OCI-LY7 (cell line): ENCODE results near the gene FBXW7. TPM values are rescaled to one million over a fixed set of nuclear protein-coding genes. Genes with fewer than 3 reads are reported as not detected.

Source experiments
- BruUV-seq: library from RNA; stranded (reverse); fragments of 400-500 nt; replicated peaks from 2 replicates; lab custom pipeline; 2021; lab: Mats Ljungman, UMichigan
- CTCF ChIA-PET: fragments of 300-600 bp; sonication (Branson Sonifier 250); formaldehyde crosslinking; loops from one replicate; lab custom pipeline; 2022; ENCODE audit warnings: antibody characterized with exemption; ENCODE audit not compliant: unreplicated experiment; lab: Charles Lee
- POLR2A ChIA-PET: fragments of 300-600 bp; sonication (Branson Sonifier 250); formaldehyde crosslinking; loops from one replicate; lab custom pipeline; 2022; ENCODE audit warnings: antibody characterized with exemption; lab: Charles Lee
- DNase-seq: peaks from one replicate; pipeline ENCODE4 v3.0.0-alpha.2; 2015; ENCODE audit warnings: low spot score
- H2AFZ ChIP-seq: fragments of 200-600 bp; sonication (generic), shearing (Covaris generic); 2 replicates; pipeline ENCODE4 v1.6.1; 2014; ENCODE audit warnings: mild to moderate bottlenecking, antibody characterized with exemption, low read length, moderate library complexity
- H3K27ac ChIP-seq: fragments of 200-600 bp; sonication (generic); 2 replicates; pipeline ENCODE4 v1.5.1; 2014; ENCODE audit warnings: mixed run types, low read depth, mild to moderate bottlenecking, moderate library complexity, low read length, inconsistent platforms; ENCODE audit not compliant: poor library complexity, severe bottlenecking
- H3K36me3 ChIP-seq: fragments of 200-600 bp; sonication (generic); 2 replicates; pipeline ENCODE4 v1.6.1; 2014; ENCODE audit warnings: mild to moderate bottlenecking, antibody characterized with exemption, low read length, moderate library complexity, mixed read lengths; ENCODE audit not compliant: insufficient read depth
- H3K4me1 ChIP-seq: fragments of 200-600 bp; sonication (generic); 2 replicates; pipeline ENCODE4 v1.5.1; 2014; ENCODE audit warnings: mild to moderate bottlenecking, low read length; ENCODE audit not compliant: insufficient read depth, poor library complexity, severe bottlenecking
- H3K4me2 ChIP-seq: fragments of 200-600 bp; sonication (generic); 2 replicates; pipeline ENCODE4 v1.6.1; 2014; ENCODE audit warnings: mild to moderate bottlenecking, low read length
- H3K4me3 ChIP-seq: fragments of 200-600 bp; sonication (generic); 2 replicates; pipeline ENCODE4 v1.5.1; 2014; ENCODE audit warnings: mild to moderate bottlenecking, low read depth, low read length; ENCODE audit not compliant: poor library complexity, severe bottlenecking
- H3K79me2 ChIP-seq: fragments of 200-600 bp; sonication (generic); 2 replicates; pipeline ENCODE4 v1.6.1; 2016; ENCODE audit warnings: low read depth, mild to moderate bottlenecking, low read length, moderate library complexity, mixed read lengths; ENCODE audit not compliant: insufficient read depth
- H3K9me2 ChIP-seq: fragments of 200-600 bp; sonication (generic); 2 replicates; pipeline ENCODE4 v1.6.1; 2016; ENCODE audit warnings: mild to moderate bottlenecking, low read length, mixed read lengths; ENCODE audit not compliant: insufficient read depth
- H3K9me3 ChIP-seq: fragments of 200-600 bp; sonication (generic); 2 replicates; pipeline ENCODE4 v1.6.1; 2014; ENCODE audit warnings: mild to moderate bottlenecking, mixed run types, low read length, mixed read lengths
- H4K20me1 ChIP-seq: fragments of 200-600 bp; sonication (generic); 2 replicates; pipeline ENCODE4 v1.6.1; 2014; ENCODE audit warnings: mild to moderate bottlenecking, antibody characterized with exemption, low read length, moderate library complexity, mixed read lengths; ENCODE audit not compliant: insufficient read depth
- EZH2phosphoT487 ChIP-seq: fragments of 200-600 bp; sonication (generic); IDR thresholded peaks from 2 replicates; pipeline ENCODE4 v1.6.1; 2018; ENCODE audit warnings: low read depth, borderline replicate concordance, mild to moderate bottlenecking, mixed run types, antibody characterized with exemption, low read length, moderate library complexity, mixed read lengths
- intact Hi-C: fragments of 100-400 bp; cut with micrococcal nuclease; formaldehyde crosslinking; loops from one replicate; pipeline ENCODE4 v1.10.0; 2022; ENCODE audit not compliant: unreplicated experiment
- total RNA-seq, 2 experiments: library from RNA; depleted of rRNA in 1 of 2; stranded (reverse); fragments of >200 nt in 1 of 2; shearing (Covaris generic) in 1 of 2; gene quantifications; 2 replicates each; pipeline ENCODE4 v1.2.3, GENCODE V29; 2014 to 2022
- TF ChIP-seq, protein P1 (sequence below): fragments of 200-600 bp; sonication (generic); conservative IDR thresholded peaks from 2 replicates; pipeline ENCODE4 v1.5.1; 2014; ENCODE audit warnings: mild to moderate bottlenecking, antibody characterized with exemption, low read length, moderate library complexity, mixed read lengths

FBXW7 gene
- total RNA-seq, 2 experiments from 2014 or later: 58.8 to 102 TPM

DNA sequence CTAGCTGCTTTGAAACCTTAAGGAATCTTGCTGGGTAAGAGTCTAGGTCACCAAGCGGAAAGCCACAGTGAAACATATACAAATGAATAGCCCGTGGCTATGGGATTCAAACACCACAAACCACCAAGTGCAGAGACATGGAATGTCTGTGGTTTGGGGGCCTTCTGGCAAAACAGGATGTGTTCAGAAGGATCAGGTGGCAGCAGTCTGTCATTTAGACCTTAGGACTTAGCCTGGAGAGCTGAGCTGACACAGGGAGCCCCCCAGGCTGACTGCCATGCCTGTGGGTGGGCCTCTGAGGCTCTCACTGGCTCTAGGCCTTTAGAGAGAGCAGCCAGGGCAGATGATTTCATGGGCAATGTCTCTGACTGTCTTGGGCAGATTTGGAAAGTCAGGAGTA, 225.6 kb downstream of the FBXW7 start:
- BruUV-seq: no TSS peak
- no peak for DNase-seq
- ChIA-PET POLR2A (interaction anchor here (0.9 kb wide), 1 partner anchor 58 kb away, joined by 3 read pairs; no protein-coding TSS in a partner anchor), CTCF (no interaction called here)
- intact Hi-C loops: no loop called here
- no peaks in the 10 kb centered on the region for H4K20me1 ChIP-seq
- H3K4me3 ChIP-seq: no peak overlapping the region
- H3K9me2 ChIP-seq: no peaks in the 10 kb centered on the region
- no peaks in the 10 kb centered on the region for H3K9me3 ChIP-seq
- TF ChIP-seq, protein P1, sequence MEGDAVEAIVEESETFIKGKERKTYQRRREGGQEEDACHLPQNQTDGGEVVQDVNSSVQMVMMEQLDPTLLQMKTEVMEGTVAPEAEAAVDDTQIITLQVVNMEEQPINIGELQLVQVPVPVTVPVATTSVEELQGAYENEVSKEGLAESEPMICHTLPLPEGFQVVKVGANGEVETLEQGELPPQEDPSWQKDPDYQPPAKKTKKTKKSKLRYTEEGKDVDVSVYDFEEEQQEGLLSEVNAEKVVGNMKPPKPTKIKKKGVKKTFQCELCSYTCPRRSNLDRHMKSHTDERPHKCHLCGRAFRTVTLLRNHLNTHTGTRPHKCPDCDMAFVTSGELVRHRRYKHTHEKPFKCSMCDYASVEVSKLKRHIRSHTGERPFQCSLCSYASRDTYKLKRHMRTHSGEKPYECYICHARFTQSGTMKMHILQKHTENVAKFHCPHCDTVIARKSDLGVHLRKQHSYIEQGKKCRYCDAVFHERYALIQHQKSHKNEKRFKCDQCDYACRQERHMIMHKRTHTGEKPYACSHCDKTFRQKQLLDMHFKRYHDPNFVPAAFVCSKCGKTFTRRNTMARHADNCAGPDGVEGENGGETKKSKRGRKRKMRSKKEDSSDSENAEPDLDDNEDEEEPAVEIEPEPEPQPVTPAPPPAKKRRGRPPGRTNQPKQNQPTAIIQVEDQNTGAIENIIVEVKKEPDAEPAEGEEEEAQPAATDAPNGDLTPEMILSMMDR: no peak
- TF ChIP-seq EZH2phosphoT487: no peak
- H3K36me3 ChIP-seq: no peaks in the 10 kb centered on the region
- no peaks in the 10 kb centered on the region for H3K4me1 ChIP-seq
- H2AFZ ChIP-seq: no peak overlapping the region
- H3K79me2 ChIP-seq: no peaks in the 10 kb centered on the region
- no peak overlapping the region for H3K27ac ChIP-seq
- H3K4me2 ChIP-seq: no peak overlapping the region

DNA sequence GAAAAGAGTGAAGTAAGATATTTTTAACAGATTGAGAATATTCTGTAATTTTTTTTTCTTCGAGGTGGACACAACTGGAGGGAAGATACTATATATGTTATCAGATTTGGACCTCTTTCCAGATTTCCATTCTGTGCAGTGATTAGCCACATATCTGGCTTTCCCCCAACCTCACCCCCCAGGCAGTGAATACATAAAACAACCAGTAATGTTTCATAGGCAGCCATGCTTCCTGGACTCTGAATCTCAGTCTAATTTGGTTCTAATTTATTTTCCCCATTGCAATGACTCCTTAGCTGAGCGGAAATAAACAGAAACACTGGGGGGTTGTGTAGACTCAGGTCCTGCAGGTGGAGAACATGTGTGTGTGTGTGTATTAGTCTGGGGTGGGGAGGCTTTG, 226.5 kb downstream of the FBXW7 start:
- no TSS peak for BruUV-seq
- Histone ChIP-seq H3K4me2 (no peak overlapping the region), H2AFZ (no peak overlapping the region), H3K9me3 (no peaks in the 10 kb centered on the region), H3K79me2 (no peaks in the 10 kb centered on the region), H3K4me1 (no peaks in the 10 kb centered on the region), H3K9me2 (no peaks in the 10 kb centered on the region), H3K4me3 (no peak overlapping the region), H4K20me1 (no peaks in the 10 kb centered on the region), H3K27ac (no peak overlapping the region), H3K36me3 (no peaks in the 10 kb centered on the region)
- no peak for TF ChIP-seq EZH2phosphoT487
- TF ChIP-seq, protein P1: no peak
- ChIA-PET CTCF (no interaction called here), POLR2A (interaction anchor here (0.6 to 0.9 kb wide), 2 partner anchors 59 to 319 kb away, joined by 3 read pairs; no protein-coding TSS in a partner anchor)
- no peak for DNase-seq
- intact Hi-C loops: no loop called here

DNA sequence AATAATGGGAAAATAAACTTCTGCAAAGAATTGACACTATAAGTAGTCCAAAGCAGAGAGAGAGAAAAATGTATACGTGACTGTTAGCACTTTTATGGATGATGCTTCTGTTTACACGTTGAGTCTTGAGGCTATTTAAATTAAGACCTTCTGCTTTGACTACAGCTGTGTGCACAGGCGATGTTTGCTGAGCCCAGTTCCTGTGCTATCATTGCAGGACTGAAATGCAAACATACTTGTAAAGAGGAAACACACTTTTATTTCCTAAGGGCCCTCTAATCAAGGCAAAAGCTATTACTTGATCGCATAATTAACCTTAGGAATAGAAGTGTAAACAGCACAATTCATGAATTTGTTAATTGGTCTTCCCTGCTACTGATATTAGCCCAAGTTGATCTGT, 226.9 kb downstream of the FBXW7 start:
- H3K4me1 ChIP-seq: no peaks in the 10 kb centered on the region
- BruUV-seq: no TSS peak
- no peaks in the 10 kb centered on the region for H4K20me1 ChIP-seq
- no peak for DNase-seq
- no peaks in the 10 kb centered on the region for H3K79me2 ChIP-seq
- CTCF ChIA-PET: no interaction called here
- no peak for TF ChIP-seq EZH2phosphoT487
- TF ChIP-seq, protein P1: no peak
- no peak overlapping the region for H3K27ac ChIP-seq
- H3K4me3 ChIP-seq: no peak overlapping the region
- H3K36me3 ChIP-seq: no peaks in the 10 kb centered on the region
- intact Hi-C loops: no loop called here
- H3K9me3 ChIP-seq: no peaks in the 10 kb centered on the region
- H3K9me2 ChIP-seq: no peaks in the 10 kb centered on the region
- POLR2A ChIA-PET: no interaction called here
- no peak overlapping the region for H3K4me2 ChIP-seq
- H2AFZ ChIP-seq: no peak overlapping the region
